Loucy (cell line): ENCODE results near the gene ADAMTS12.

Experiments
- H2AFZ ChIP-seq: fragments of 200-600 bp; sonication (generic); 2 replicates; pipeline ENCODE4 v1.6.0; 2016; ENCODE audit warnings: antibody characterized with exemption, mild to moderate bottlenecking, low read length, moderate library complexity
- H3F3A ChIP-seq: fragments of 200-600 bp; 2 replicates; pipeline ENCODE4 v1.6.0; 2016; ENCODE audit warnings: antibody characterized with exemption, low read depth, mild to moderate bottlenecking
- H3K27me3 ChIP-seq: fragments of 200-600 bp; sonication (generic); 2 replicates; pipeline ENCODE4 v1.6.1; 2014; ENCODE audit warnings: low read length, mild to moderate bottlenecking; ENCODE audit not compliant: insufficient read depth, poor library complexity, severe bottlenecking
- H3K36me3 ChIP-seq: fragments of 200-600 bp; sonication (generic); 2 replicates; pipeline ENCODE4 v1.6.1; 2016; ENCODE audit warnings: low read length; ENCODE audit not compliant: insufficient read depth
- H3K4me1 ChIP-seq: fragments of 200-600 bp; sonication (generic); 2 replicates; pipeline ENCODE4 v1.5.1; 2014; ENCODE audit warnings: low read length, mild to moderate bottlenecking; ENCODE audit not compliant: insufficient read depth, poor library complexity, severe bottlenecking
- H3K4me2 ChIP-seq: fragments of 200-600 bp; sonication (generic); 2 replicates; pipeline ENCODE4 v1.6.0; 2014; ENCODE audit warnings: antibody characterized with exemption, low read length, low read depth, mild to moderate bottlenecking; ENCODE audit not compliant: poor library complexity, severe bottlenecking
- H3K4me3 ChIP-seq: fragments of 200-600 bp; sonication (generic); 2 replicates; pipeline ENCODE4 v1.5.1; 2014; ENCODE audit warnings: low read length, mild to moderate bottlenecking, mixed read lengths; ENCODE audit not compliant: poor library complexity, severe bottlenecking
- H3K79me2 ChIP-seq: fragments of 200-600 bp; sonication (generic); 2 replicates; pipeline ENCODE4 v1.6.1; 2014; ENCODE audit warnings: low read length; ENCODE audit not compliant: insufficient read depth
- H3K9ac ChIP-seq: fragments of 200-600 bp; sonication (generic); 2 replicates; pipeline ENCODE4 v1.6.0; 2014; ENCODE audit warnings: mild to moderate bottlenecking, low read depth, low read length, moderate library complexity; ENCODE audit not compliant: poor library complexity, severe bottlenecking
- H3K9me2 ChIP-seq: fragments of 200-600 bp; sonication (generic); replicated peaks from 2 replicates; pipeline ENCODE4 v1.6.1; 2016; ENCODE audit warnings: low read depth, low read length, mixed read lengths
- H3K9me3 ChIP-seq: fragments of 200-600 bp; sonication (generic); 2 replicates; pipeline ENCODE4 v1.6.1; 2014; ENCODE audit warnings: mild to moderate bottlenecking, antibody characterized with exemption, low read length, low read depth; ENCODE audit not compliant: insufficient read depth
- H4K20me1 ChIP-seq: fragments of 200-600 bp; sonication (generic); 2 replicates; pipeline ENCODE4 v1.6.0; 2014; ENCODE audit warnings: antibody characterized with exemption, low read length, mild to moderate bottlenecking; ENCODE audit not compliant: insufficient read depth, poor library complexity, severe bottlenecking
- EZH2phosphoT487 ChIP-seq: fragments of 200-600 bp; IDR thresholded peaks from 2 replicates; pipeline ENCODE4 v1.6.1; 2018; ENCODE audit warnings: antibody characterized with exemption, mild to moderate bottlenecking, moderate library complexity, borderline replicate concordance
- TF ChIP-seq, protein P1 (sequence below): fragments of 200-600 bp; sonication (generic); conservative IDR thresholded peaks from 2 replicates; pipeline ENCODE4 v1.5.1; 2014; ENCODE audit warnings: mild to moderate bottlenecking, antibody characterized with exemption, low read length

ADAMTS12 gene

GRCh38 chr5:33657804-33658440 lies 233.9 kb downstream of the ADAMTS12 start:
- Histone ChIP-seq H3K36me3 (no peaks in the 10 kb centered on the region), H3K27me3 (no peaks in the 10 kb centered on the region), H3K4me3 (no peak overlapping the region), H3K4me1 (no peaks in the 10 kb centered on the region), H2AFZ (no peak overlapping the region), H3K4me2 (no peak overlapping the region), H3K9me2 (no peaks in the 10 kb centered on the region), H3K9me3 (no peaks in the 10 kb centered on the region), H4K20me1 (no peaks in the 10 kb centered on the region), H3F3A (no peaks in the 10 kb centered on the region), H3K9ac (no peak overlapping the region), H3K79me2 (no peaks in the 10 kb centered on the region)
- no peak for TF ChIP-seq EZH2phosphoT487
- TF ChIP-seq, protein P1, sequence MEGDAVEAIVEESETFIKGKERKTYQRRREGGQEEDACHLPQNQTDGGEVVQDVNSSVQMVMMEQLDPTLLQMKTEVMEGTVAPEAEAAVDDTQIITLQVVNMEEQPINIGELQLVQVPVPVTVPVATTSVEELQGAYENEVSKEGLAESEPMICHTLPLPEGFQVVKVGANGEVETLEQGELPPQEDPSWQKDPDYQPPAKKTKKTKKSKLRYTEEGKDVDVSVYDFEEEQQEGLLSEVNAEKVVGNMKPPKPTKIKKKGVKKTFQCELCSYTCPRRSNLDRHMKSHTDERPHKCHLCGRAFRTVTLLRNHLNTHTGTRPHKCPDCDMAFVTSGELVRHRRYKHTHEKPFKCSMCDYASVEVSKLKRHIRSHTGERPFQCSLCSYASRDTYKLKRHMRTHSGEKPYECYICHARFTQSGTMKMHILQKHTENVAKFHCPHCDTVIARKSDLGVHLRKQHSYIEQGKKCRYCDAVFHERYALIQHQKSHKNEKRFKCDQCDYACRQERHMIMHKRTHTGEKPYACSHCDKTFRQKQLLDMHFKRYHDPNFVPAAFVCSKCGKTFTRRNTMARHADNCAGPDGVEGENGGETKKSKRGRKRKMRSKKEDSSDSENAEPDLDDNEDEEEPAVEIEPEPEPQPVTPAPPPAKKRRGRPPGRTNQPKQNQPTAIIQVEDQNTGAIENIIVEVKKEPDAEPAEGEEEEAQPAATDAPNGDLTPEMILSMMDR = no peak

- TF ChIP-seq, protein P1 = no peak
- Histone ChIP-seq H3K4me2 (no peak overlapping the region), H3K79me2 (no peaks in the 10 kb centered on the region), H3K4me1 (no peaks in the 10 kb centered on the region), H3K27me3 (no peaks in the 10 kb centered on the region), H2AFZ (no peak overlapping the region), H3K4me3 (no peak overlapping the region), H3K9ac (no peak overlapping the region), H3K36me3 (no peaks in the 10 kb centered on the region), H3K9me3 (no peaks in the 10 kb centered on the region), H4K20me1 (no peaks in the 10 kb centered on the region), H3F3A (no peaks in the 10 kb centered on the region), H3K9me2 (no peaks in the 10 kb centered on the region)
Measured at GRCh38 chr5:33657176-33657575, 234.6 kb downstream of the ADAMTS12 start.

- Histone ChIP-seq H4K20me1 (no peaks in the 10 kb centered on the region), H3K36me3 (no peaks in the 10 kb centered on the region), H3K9me3 (no peaks in the 10 kb centered on the region), H3K27me3 (no peaks in the 10 kb centered on the region), H3K4me3 (no peak overlapping the region), H2AFZ (no peak overlapping the region), H3K9me2 (no peaks in the 10 kb centered on the region), H3K79me2 (no peaks in the 10 kb centered on the region), H3F3A (no peaks in the 10 kb centered on the region), H3K4me1 (no peaks in the 10 kb centered on the region), H3K4me2 (no peak overlapping the region), H3K9ac (no peak overlapping the region)
- TF ChIP-seq, protein P1 = no peak
- no peak for TF ChIP-seq EZH2phosphoT487
Measured at GRCh38 chr5:33650911-33651310, 240.9 kb downstream of the ADAMTS12 start.
